Ishikawa (cell line): ENCODE data around the gene TFCP2L1.

ENCODE experiments used
- CREB1 ChIP-seq: IDR thresholded peaks from 2 replicates; pipeline ENCODE4 v1.6.1; 2012; ENCODE audit warnings: low read depth
- RAD21 ChIP-seq: IDR thresholded peaks from 2 replicates; pipeline ENCODE4 v1.6.1; 2012; ENCODE audit warnings: low read depth
- TAF1 ChIP-seq: IDR thresholded peaks from 2 replicates; pipeline ENCODE4 v1.6.1; 2012; ENCODE audit warnings: low read depth, mild to moderate bottlenecking
- TEAD4 ChIP-seq: IDR thresholded peaks from 2 replicates; pipeline ENCODE4 v1.6.1; 2012
- TF ChIP-seq, protein P1 (sequence below): IDR thresholded peaks from 2 replicates; pipeline ENCODE4 v1.6.1; 2012

DNA sequence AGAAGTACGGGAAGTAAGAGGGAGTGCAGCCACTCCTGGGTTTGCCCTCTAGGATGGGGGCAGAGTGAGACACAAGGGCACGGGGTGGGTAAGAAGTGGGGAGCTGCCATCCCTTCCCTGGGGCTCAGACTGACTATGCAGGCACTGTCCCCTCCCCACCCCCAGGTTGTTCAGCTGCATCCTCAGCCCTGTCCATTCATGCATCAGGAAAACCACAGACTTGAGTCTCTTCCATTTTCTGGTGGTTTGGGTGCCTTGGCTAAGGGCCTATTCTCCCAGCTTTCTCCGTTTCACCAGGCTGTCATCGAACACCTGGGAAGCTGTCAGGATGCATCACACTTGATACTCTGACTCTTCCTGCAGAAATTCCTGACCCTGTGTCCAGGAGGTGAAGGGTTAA, 111.9 kb downstream of the TFCP2L1 start:
- TF ChIP-seq, protein P1, sequence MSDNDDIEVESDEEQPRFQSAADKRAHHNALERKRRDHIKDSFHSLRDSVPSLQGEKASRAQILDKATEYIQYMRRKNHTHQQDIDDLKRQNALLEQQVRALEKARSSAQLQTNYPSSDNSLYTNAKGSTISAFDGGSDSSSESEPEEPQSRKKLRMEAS: no peak
- TF ChIP-seq TAF1: no peak
- no peak for TF ChIP-seq RAD21
- TF ChIP-seq CREB1: no peak
- no peak for TF ChIP-seq TEAD4
